GM12878 (cell line): ENCODE results near the gene HECTD4.

Experiments
- CEBPB ChIP-seq, 2 experiments: fragments of 150-350 bp in 1 of 2; IDR thresholded peaks; 2 replicates each; pipeline ENCODE4 v1.6.1; 2012 to 2014; ENCODE audit warnings: low read depth in 2 of 2, low read length in 2 of 2, borderline replicate concordance in 1 of 2, inconsistent platforms in 1 of 2
- CTCF ChIP-seq, 3 experiments: IDR thresholded peaks in 2 of 3; conservative IDR thresholded peaks in 1 of 3; 2 replicates each; pipeline ENCODE4 v1.5.1; 2011; ENCODE audit warnings: low read depth in 3 of 3, low read length in 3 of 3, mild to moderate bottlenecking in 3 of 3, control low read depth in 2 of 3, moderate library complexity in 2 of 3, inconsistent platforms in 1 of 3, mixed read lengths in 1 of 3; ENCODE audit not compliant: control insufficient read depth in 2 of 3, insufficient read depth in 1 of 3; ENCODE audit errors: extremely low read depth in 1 of 3
- EZH2 ChIP-seq: IDR thresholded peaks from 2 replicates; pipeline ENCODE4 v1.6.1; 2012; ENCODE audit warnings: low read depth, mild to moderate bottlenecking, control low read depth, inconsistent platforms, low read length, borderline replicate concordance; ENCODE audit not compliant: control insufficient read depth
- IRF3 ChIP-seq: fragments of 450-650 bp; IDR thresholded peaks from 2 replicates; pipeline ENCODE4 v1.6.1; 2014; ENCODE audit warnings: mild to moderate bottlenecking
- NFXL1 ChIP-seq: fragments of 450-650 bp; IDR thresholded peaks from 2 replicates; pipeline ENCODE4 v1.6.1; 2017; ENCODE audit warnings: antibody characterized with exemption, mild to moderate bottlenecking, borderline replicate concordance
- POLR2A ChIP-seq: IDR thresholded peaks from 2 replicates; pipeline ENCODE4 v1.6.1; 2011; ENCODE audit warnings: low read depth, mild to moderate bottlenecking, low read length
- POLR2AphosphoS2 ChIP-seq: IDR thresholded peaks from 2 replicates; pipeline ENCODE4 v1.6.1; 2011; ENCODE audit warnings: low read depth, mild to moderate bottlenecking, low read length, improper control_type of control experiment, moderate library complexity
- POLR2AphosphoS5 ChIP-seq: IDR thresholded peaks from 2 replicates; pipeline ENCODE4 v1.6.1; 2011; ENCODE audit warnings: mild to moderate bottlenecking, low read length, inconsistent platforms
- SP1 ChIP-seq: IDR thresholded peaks from one replicate; pipeline ENCODE4 v1.6.1; 2011; ENCODE audit warnings: low read depth, low read length
- TCF12 ChIP-seq: IDR thresholded peaks from 2 replicates; pipeline ENCODE4 v1.6.1; 2011; ENCODE audit warnings: low read depth, mild to moderate bottlenecking, low read length
- USF2 ChIP-seq: IDR thresholded peaks from 2 replicates; pipeline ENCODE4 v1.6.1; 2011; ENCODE audit warnings: low read depth, low read length, improper control_type of control experiment, borderline replicate concordance

DNA sequence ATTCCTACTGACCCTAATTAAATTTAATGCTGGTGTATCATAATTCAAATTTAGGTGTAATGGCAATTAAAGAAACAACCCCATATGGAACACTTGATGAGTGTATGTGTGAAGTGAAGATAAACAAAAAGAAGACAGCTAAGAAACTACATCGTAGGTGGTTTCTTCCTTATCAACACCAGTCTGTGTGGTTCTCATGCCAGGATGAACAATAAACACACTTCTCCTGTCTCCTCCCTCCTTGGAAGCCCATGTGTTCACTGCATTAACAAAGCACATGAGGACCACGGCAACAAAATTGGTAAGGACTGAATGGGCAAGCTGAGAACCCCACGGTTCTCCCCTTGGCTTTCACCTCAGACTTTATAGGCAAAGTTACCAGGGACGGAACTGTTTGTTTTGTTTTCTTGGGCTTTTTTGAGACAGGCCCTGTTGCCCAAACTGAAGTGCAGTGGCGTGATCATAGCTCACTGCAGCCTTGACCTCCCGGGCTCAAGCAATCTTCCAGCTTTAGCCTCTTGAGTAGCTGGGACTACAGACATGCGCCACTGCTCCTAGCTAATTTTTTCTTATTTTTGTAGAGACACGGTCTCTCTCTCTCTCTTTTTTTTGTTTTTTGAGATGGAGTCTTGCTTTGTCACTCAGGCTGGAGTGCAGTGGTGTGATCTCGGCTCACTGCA is 185.9 kb downstream of the HECTD4 start:
- no peak for TF ChIP-seq CTCF (IDR thresholded peaks at IDR 0.05 in 2 of 3, conservative IDR thresholded peaks at IDR 0.05 in 1 of 3; ENCODE audit: control insufficient read depth in 2 of 3, extremely low read depth in 1 of 3, insufficient read depth in 1 of 3, low read depth in 3 of 3, low read length in 3 of 3)
- TF ChIP-seq CEBPB (IDR thresholded peaks at IDR 0.05; ENCODE audit: borderline replicate concordance in 1 of 2, low read depth in 2 of 2, low read length in 2 of 2): no peak
- TF ChIP-seq POLR2A: no peak
- TF ChIP-seq POLR2AphosphoS5: no peak
- TF ChIP-seq SP1: no peak
- no peak for TF ChIP-seq TCF12
- no peak for TF ChIP-seq POLR2AphosphoS2
- TF ChIP-seq USF2: no peak
- TF ChIP-seq EZH2: no peak
- TF ChIP-seq NFXL1: no peak
- TF ChIP-seq IRF3: no peak
